HepG2 (cell line): Measurements from ENCODE around the gene PPAT.

ENCODE experiments used
- ATF6 ChIP-seq: sonication (generic); formaldehyde crosslinking; conservative IDR thresholded peaks from 2 replicates; pipeline ENCODE4 v1.4.0; 2020; ENCODE audit warnings: missing genetic modification reagents
- EZH2 ChIP-seq: conservative IDR thresholded peaks from 2 replicates; pipeline ENCODE4 v1.6.1; 2012; ENCODE audit warnings: mild to moderate bottlenecking, low read depth, low read length, moderate library complexity
- RXRA ChIP-seq: sonication (generic); formaldehyde crosslinking; IDR thresholded peaks from 2 replicates; pipeline ENCODE4 v1.5.1; 2020; ENCODE audit warnings: missing genetic modification reagents
- SSRP1 ChIP-seq: IDR thresholded peaks from 2 replicates; pipeline ENCODE4 v1.6.1; 2016; ENCODE audit warnings: control low read depth
- ZNF7 ChIP-seq: IDR thresholded peaks from 2 replicates; pipeline ENCODE4 v1.6.1; 2016; ENCODE audit warnings: missing biosample characterization, missing genetic modification reagents

GRCh38 chr4:56391270-56391669 lies 44.1 kb downstream of the PPAT start:
- TF ChIP-seq EZH2: no peak
- no peak for TF ChIP-seq ZNF7 (CRISPR knock-in tag)
- no peak for TF ChIP-seq ATF6 (CRISPR knock-in tag)
- TF ChIP-seq RXRA: no peak
- no peak for TF ChIP-seq SSRP1
